HepG2 (cell line): ENCODE measurements around the gene SCAND1. TPM values are rescaled to one million over a fixed set of nuclear protein-coding genes. Genes with fewer than 3 reads are reported as not detected.

Experiments used
- ATAC-seq: fragments of 200-7000 bp; cut with Tn5 transposase; 3 replicates; pipeline ENCODE4 v1.9.1; 2020; ENCODE audit warnings: mild to moderate bottlenecking, moderate library complexity
- BruUV-seq: library from RNA; stranded (reverse); fragments of 400-500 nt; replicated peaks from 2 replicates; lab custom pipeline; 2021; lab: Mats Ljungman, UMichigan
- CTCF ChIA-PET: fragments of 300-600 bp; formaldehyde crosslinking; extraction: SDS; loops from one replicate; lab custom pipeline; 2021; ENCODE audit warnings: low total read pairs, inconsistent platforms, low intra/inter-chr PET ratio; lab: Yijun Ruan, JAX
- POLR2A ChIA-PET: fragments of 350-600 bp; sonication (Branson Sonifier 250); formaldehyde crosslinking; loops from one replicate; lab custom pipeline; 2020; ENCODE audit warnings: antibody characterized with exemption, inconsistent platforms; lab: Yijun Ruan, JAX
- DNase-seq: peaks from one replicate; pipeline ENCODE4 v3.0.0-alpha.2; 2015; ENCODE audit warnings: low spot score
- FAIRE-seq: peaks from 3 replicates; lab custom pipeline; 2011; peaks lifted over from hg19 to GRCh38; lab: Jason Lieb, UNC
- H2AFZ ChIP-seq: one replicate; pipeline ENCODE4 v1.6.1; 2011; ENCODE audit warnings: low read length, inconsistent platforms
- H3K27ac ChIP-seq: fragments of 300-600 bp; 3 replicates; pipeline ENCODE4 v1.8.0; 2011; ENCODE audit warnings: mixed run types, mild to moderate bottlenecking, mixed read lengths, low read length, inconsistent platforms; ENCODE audit not compliant: insufficient read depth; ENCODE audit errors: extremely low read length
- H3K27me3 ChIP-seq, 2 experiments: fragments of 200-600 bp in 1 of 2; 2 replicates in 1 of 2; 3 replicates in 1 of 2; pipeline versions ENCODE4 v1.6.0 to v1.8.0; 2011; ENCODE audit warnings: low read length in 2 of 2, mild to moderate bottlenecking in 2 of 2, moderate library complexity in 2 of 2, inconsistent platforms in 1 of 2; ENCODE audit not compliant: insufficient read depth in 2 of 2, control insufficient read depth in 1 of 2
- H3K36me3 ChIP-seq, 2 experiments: fragments of 200-600 bp in 1 of 2; replicated peaks in 1 of 2; 2 replicates in 1 of 2; 3 replicates in 1 of 2; pipeline versions ENCODE4 v1.5.1 to v1.8.0; 2011; ENCODE audit warnings: low read length in 2 of 2, inconsistent platforms in 1 of 2; ENCODE audit not compliant: insufficient read depth in 2 of 2, control insufficient read depth in 1 of 2
- H3K4me1 ChIP-seq: 2 replicates; pipeline ENCODE4 v1.5.1; 2012; ENCODE audit warnings: low read length, inconsistent platforms; ENCODE audit not compliant: insufficient read depth
- H3K4me2 ChIP-seq: 2 replicates; pipeline ENCODE4 v1.6.0; 2011; ENCODE audit warnings: low read depth, low read length, inconsistent platforms
- H3K4me3 ChIP-seq, 3 experiments: fragments of 200-600 bp in 1 of 3; sonication (generic), shearing (Covaris generic) in 1 of 3; replicated peaks in 1 of 3; 2 replicates each; pipeline ENCODE4 v1.5.1; 2011 to 2016; ENCODE audit warnings: low read length in 3 of 3, inconsistent platforms in 2 of 3, low read depth in 2 of 3, mild to moderate bottlenecking in 2 of 3, control low read depth in 1 of 3, mixed read lengths in 1 of 3; ENCODE audit not compliant: insufficient read depth in 1 of 3
- H3K79me2 ChIP-seq: one replicate; pipeline ENCODE4 v1.6.1; 2011; ENCODE audit warnings: low read length, inconsistent platforms; ENCODE audit not compliant: insufficient read depth
- H3K9ac ChIP-seq: 2 replicates; pipeline ENCODE4 v1.6.0; 2011; ENCODE audit warnings: mild to moderate bottlenecking, low read depth, low read length, inconsistent platforms; ENCODE audit not compliant: insufficient read depth
- H3K9me3 ChIP-seq: 2 replicates; pipeline ENCODE4 v1.5.1; 2012; ENCODE audit warnings: mild to moderate bottlenecking, low read length
- H4K20me1 ChIP-seq: 2 replicates; pipeline ENCODE4 v1.6.0; 2011; ENCODE audit warnings: inconsistent platforms, mild to moderate bottlenecking, low read length, moderate library complexity; ENCODE audit not compliant: insufficient read depth
- ATF7 ChIP-seq, 2 experiments: fragments of 450-650 bp in 1 of 2; sonication (generic) in 1 of 2; formaldehyde crosslinking in 1 of 2; IDR thresholded peaks; 2 replicates each; pipeline versions ENCODE4 v1.4.0 to v1.6.1; 2016 to 2020; ENCODE audit warnings: antibody characterized with exemption in 1 of 2, mild to moderate bottlenecking in 1 of 2, missing genetic modification reagents in 1 of 2
- FOXO4 ChIP-seq: sonication (generic); formaldehyde crosslinking; conservative IDR thresholded peaks from 2 replicates; pipeline ENCODE4 v1.8.1; 2023; ENCODE audit warnings: missing genetic modification reagents
- HDAC1 ChIP-seq: sonication (generic); formaldehyde crosslinking; IDR thresholded peaks from 2 replicates; pipeline ENCODE4 v1.5.1; 2020; ENCODE audit warnings: mild to moderate bottlenecking, missing genetic modification reagents
- ZNF264 ChIP-seq: sonication (generic); formaldehyde crosslinking; IDR thresholded peaks from 2 replicates; pipeline ENCODE4 v1.4.0; 2020; ENCODE audit warnings: missing genetic modification reagents
- ZNF720 ChIP-seq: sonication (generic); formaldehyde crosslinking; IDR thresholded peaks from 2 replicates; pipeline ENCODE4 v1.4.0; 2020; ENCODE audit warnings: missing genetic modification reagents
- ZNF747 ChIP-seq: sonication (generic); formaldehyde crosslinking; IDR thresholded peaks from 2 replicates; pipeline ENCODE4 v1.8.1; 2023; ENCODE audit warnings: missing genetic modification reagents, mild to moderate bottlenecking, borderline replicate concordance
- WGBS: methylation state at CpG from one replicate; pipeline ENCODE4 v1.1.6; 2017; ENCODE audit warnings: low lambda C conversion rate; 5-methylcytosine and 5-hydroxymethylcytosine counted together
- in situ Hi-C: cut with HindIII; loops from 2 replicates; pipeline ENCODE4 v1.10.0; 2017; ENCODE audit warnings: low pct_unique_long_range_greater_than_20kb; ENCODE audit not compliant: extremely low pct_ligation_motif_present
- intact Hi-C: fragments of 100-400 bp; cut with micrococcal nuclease; formaldehyde crosslinking; loops from one replicate; pipeline ENCODE4 v1.10.0; 2022; ENCODE audit not compliant: unreplicated experiment
- polyA plus RNA-seq, 8 experiments: library from polyadenylated mRNA; depleted of rRNA in 3 of 8; stranded (reverse) in 7 of 8; unstranded in 1 of 8; fragments of >200 nt; fragmentation: Illumina TruSeq in 4 of 8; extraction: Trizol in 4 of 8; gene quantifications; 2 replicates each; pipeline versions ENCODE4 v1.2.1 to v1.2.3, GENCODE V29; 2011 to 2016; ENCODE audit warnings: low read depth in 4 of 8, missing spikeins in 1 of 8, mixed read lengths in 1 of 8; ENCODE audit not compliant: insufficient read depth in 1 of 8
- total RNA-seq, 5 experiments: library from RNA; depleted of rRNA; stranded (reverse); fragments of >200 nt; fragmentation: Illumina TruSeq; extraction: Trizol; gene quantifications; 2 replicates each; pipeline ENCODE4 v1.2.3, GENCODE V29; 2016; ENCODE audit warnings: low read depth in 1 of 5

Gene SCAND1
- total and polyA plus RNA-seq, 2 of the 13 experiments (the other 11 are each of a cell fraction or from before 2014, with no cell fraction given): 19.3 to 109 TPM

GRCh38 chr20:35907017-35907701, 47.1 kb downstream of the SCAND1 start:
- intact Hi-C loops (no loop called here), in situ Hi-C loops (no loop called here)
- ChIA-PET CTCF (no interaction called here), POLR2A (no interaction called here)
- H4K20me1 ChIP-seq: no peaks in the 10 kb centered on the region
- no peak for FAIRE-seq
- no peak overlapping the region for H3K4me2 ChIP-seq
- 91% methylated on average over 7 of the region's 7 CpGs for WGBS
- H3K27ac ChIP-seq: no peak overlapping the region
- no peaks in the 10 kb centered on the region for H3K79me2 ChIP-seq
- no peaks in the 10 kb centered on the region for H3K9me3 ChIP-seq
- ATAC-seq: no peak
- TF ChIP-seq ZNF720: no peak
- H3K36me3 ChIP-seq: peaks cover 10 to 11% of the 10 kb centered on the region in 2 experiments; a peak in 4 of 5 replicates
- no TSS peak for BruUV-seq
- H3K9ac ChIP-seq: no peak overlapping the region
- no peak overlapping the region for H2AFZ ChIP-seq
- no peak for DNase-seq
- no peaks in the 10 kb centered on the region for H3K4me1 ChIP-seq
- no peak overlapping the region for H3K4me3 ChIP-seq
- no peaks in the 10 kb centered on the region for H3K27me3 ChIP-seq

- H3K27ac ChIP-seq: no peak overlapping the region
- in situ Hi-C loops (no loop called here), intact Hi-C loops (no loop called here)
- H2AFZ ChIP-seq: no peak overlapping the region
- ATAC-seq (no peak), DNase-seq (no peak), FAIRE-seq (no peak)
- no peak overlapping the region for H3K4me2 ChIP-seq
- ChIA-PET CTCF (no interaction called here), POLR2A (interaction anchor here (1.9 kb wide), 1 partner anchor 163 kb away, joined by 5 read pairs; the partner anchor contains the start of gene RBM39)
- peaks cover 12 to 14% of the 10 kb centered on the region in 2 experiments; a peak in 4 of 5 replicates for H3K36me3 ChIP-seq
- no peak overlapping the region for H3K9ac ChIP-seq
- H3K79me2 ChIP-seq: no peaks in the 10 kb centered on the region
- H3K4me3 ChIP-seq: no peak overlapping the region
- no peaks in the 10 kb centered on the region for H3K9me3 ChIP-seq
- H3K27me3 ChIP-seq: no peaks in the 10 kb centered on the region
- H3K4me1 ChIP-seq: no peaks in the 10 kb centered on the region
- BruUV-seq: no TSS peak
- 98% methylated on average over 4 of the region's 4 CpGs for WGBS
- no peaks in the 10 kb centered on the region for H4K20me1 ChIP-seq
- no peak for TF ChIP-seq ZNF747 (CRISPR knock-in tag)
- TF ChIP-seq ZNF264: peak; percentile 93
- TF ChIP-seq HDAC1 (CRISPR knock-in tag): no peak
- 0 out of 2 replicates have a peak, but pooled peaks have one; percentile 78 for TF ChIP-seq FOXO4 (CRISPR knock-in tag)
- peak; percentile 26; the same call in 1 of the 2 replicates for TF ChIP-seq ATF7 (IDR thresholded peaks at IDR 0.05)
- no peak for TF ChIP-seq ATF7 (CRISPR knock-in tag; IDR thresholded peaks at IDR 0.05)
Measured at GRCh38 chr20:35904982-35905663, 49.2 kb downstream of the SCAND1 start.
